OCI-LY1 (cell line): ENCODE data around the gene MCC.

ENCODE experiments used
- H2AFZ ChIP-seq: fragments of 200-600 bp; sonication (generic), shearing (Covaris generic); 2 replicates; pipeline ENCODE4 v1.6.0; 2014; ENCODE audit warnings: antibody characterized with exemption, mild to moderate bottlenecking, low read length
- H3F3A ChIP-seq: fragments of 200-600 bp; sonication (generic), shearing (Covaris generic); 2 replicates; pipeline ENCODE4 v1.6.0; 2014; ENCODE audit warnings: mild to moderate bottlenecking, antibody characterized with exemption, low read length, moderate library complexity; ENCODE audit not compliant: insufficient read depth
- H3K27ac ChIP-seq: fragments of 200-600 bp; sonication (generic); 2 replicates; pipeline ENCODE4 v1.5.1; 2014; ENCODE audit warnings: low read length, mixed run types, mild to moderate bottlenecking, low read depth; ENCODE audit not compliant: poor library complexity, severe bottlenecking
- H3K27me3 ChIP-seq: fragments of 200-600 bp; sonication (generic); 2 replicates; pipeline ENCODE4 v1.6.0; 2014; ENCODE audit warnings: antibody characterized with exemption, mild to moderate bottlenecking, low read length, moderate library complexity; ENCODE audit not compliant: insufficient read depth
- H3K36me3 ChIP-seq: fragments of 200-600 bp; sonication (generic); 2 replicates; pipeline ENCODE4 v1.6.1; 2014; ENCODE audit warnings: mild to moderate bottlenecking, antibody characterized with exemption, low read length, moderate library complexity, mixed read lengths; ENCODE audit not compliant: insufficient read depth
- H3K4me1 ChIP-seq: fragments of 200-600 bp; sonication (generic); 2 replicates; pipeline ENCODE4 v1.5.1; 2014; ENCODE audit warnings: mild to moderate bottlenecking, low read length, moderate library complexity; ENCODE audit not compliant: insufficient read depth, severe bottlenecking
- H3K4me2 ChIP-seq: fragments of 200-600 bp; sonication (generic), shearing (Covaris generic); 2 replicates; pipeline ENCODE4 v1.6.1; 2014; ENCODE audit warnings: low read length
- H3K4me3 ChIP-seq: fragments of 200-600 bp; sonication (generic); 2 replicates; pipeline ENCODE4 v1.5.1; 2014; ENCODE audit warnings: low read length, low read depth, mild to moderate bottlenecking, mixed read lengths; ENCODE audit not compliant: poor library complexity, severe bottlenecking
- H3K79me2 ChIP-seq: fragments of 200-600 bp; shearing (Covaris generic); 2 replicates; pipeline ENCODE4 v1.6.1; 2016; ENCODE audit warnings: mixed run types, low read length, mixed read lengths; ENCODE audit not compliant: insufficient read depth
- H3K9ac ChIP-seq: fragments of 200-600 bp; sonication (generic), shearing (Covaris generic); 2 replicates; pipeline ENCODE4 v1.6.1; 2014; ENCODE audit warnings: mild to moderate bottlenecking, low read length, mixed read lengths
- H3K9me2 ChIP-seq: fragments of 200-600 bp; sonication (generic), shearing (Covaris generic); 2 replicates; pipeline ENCODE4 v1.6.1; 2014; ENCODE audit warnings: low read depth, mild to moderate bottlenecking, low read length, mixed read lengths
- H3K9me3 ChIP-seq: fragments of 200-600 bp; shearing (Covaris generic); 2 replicates; pipeline ENCODE4 v1.6.1; 2014; ENCODE audit warnings: low read length, mixed read lengths
- H4K20me1 ChIP-seq: fragments of 200-600 bp; sonication (generic), shearing (Covaris generic); 2 replicates; pipeline ENCODE4 v1.6.0; 2016; ENCODE audit warnings: mild to moderate bottlenecking, low read length; ENCODE audit not compliant: insufficient read depth
- EZH2 ChIP-seq: fragments of 200-600 bp; sonication (generic), shearing (Covaris generic); IDR thresholded peaks from 2 replicates; pipeline ENCODE4 v1.8.0; 2017; ENCODE audit warnings: borderline replicate concordance, mixed run types, mild to moderate bottlenecking, antibody characterized with exemption, low read length, moderate library complexity, mixed read lengths
- TF ChIP-seq, protein P1 (sequence below): fragments of 200-600 bp; sonication (generic), shearing (Covaris generic); IDR thresholded peaks from 2 replicates; pipeline ENCODE4 v1.5.1; 2017; ENCODE audit warnings: mild to moderate bottlenecking, antibody characterized with exemption, low read length, moderate library complexity, mixed read lengths

The MCC gene

GRCh38 chr5:113035096-113035495, 453.2 kb downstream of the MCC start:
- H3K4me2 ChIP-seq: no peak overlapping the region
- no peaks in the 10 kb centered on the region for H4K20me1 ChIP-seq
- no peak for TF ChIP-seq EZH2
- TF ChIP-seq, protein P1, sequence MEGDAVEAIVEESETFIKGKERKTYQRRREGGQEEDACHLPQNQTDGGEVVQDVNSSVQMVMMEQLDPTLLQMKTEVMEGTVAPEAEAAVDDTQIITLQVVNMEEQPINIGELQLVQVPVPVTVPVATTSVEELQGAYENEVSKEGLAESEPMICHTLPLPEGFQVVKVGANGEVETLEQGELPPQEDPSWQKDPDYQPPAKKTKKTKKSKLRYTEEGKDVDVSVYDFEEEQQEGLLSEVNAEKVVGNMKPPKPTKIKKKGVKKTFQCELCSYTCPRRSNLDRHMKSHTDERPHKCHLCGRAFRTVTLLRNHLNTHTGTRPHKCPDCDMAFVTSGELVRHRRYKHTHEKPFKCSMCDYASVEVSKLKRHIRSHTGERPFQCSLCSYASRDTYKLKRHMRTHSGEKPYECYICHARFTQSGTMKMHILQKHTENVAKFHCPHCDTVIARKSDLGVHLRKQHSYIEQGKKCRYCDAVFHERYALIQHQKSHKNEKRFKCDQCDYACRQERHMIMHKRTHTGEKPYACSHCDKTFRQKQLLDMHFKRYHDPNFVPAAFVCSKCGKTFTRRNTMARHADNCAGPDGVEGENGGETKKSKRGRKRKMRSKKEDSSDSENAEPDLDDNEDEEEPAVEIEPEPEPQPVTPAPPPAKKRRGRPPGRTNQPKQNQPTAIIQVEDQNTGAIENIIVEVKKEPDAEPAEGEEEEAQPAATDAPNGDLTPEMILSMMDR: no peak
- H3K4me3 ChIP-seq: no peak overlapping the region
- no peaks in the 10 kb centered on the region for H3F3A ChIP-seq
- no peaks in the 10 kb centered on the region for H3K9me2 ChIP-seq
- no peak overlapping the region for H3K27ac ChIP-seq
- H2AFZ ChIP-seq: no peak overlapping the region
- H3K9ac ChIP-seq: no peak overlapping the region
- no peaks in the 10 kb centered on the region for H3K4me1 ChIP-seq
- no peaks in the 10 kb centered on the region for H3K79me2 ChIP-seq
- no peaks in the 10 kb centered on the region for H3K27me3 ChIP-seq
- H3K36me3 ChIP-seq: no peaks in the 10 kb centered on the region
- H3K9me3 ChIP-seq: no peaks in the 10 kb centered on the region

DNA sequence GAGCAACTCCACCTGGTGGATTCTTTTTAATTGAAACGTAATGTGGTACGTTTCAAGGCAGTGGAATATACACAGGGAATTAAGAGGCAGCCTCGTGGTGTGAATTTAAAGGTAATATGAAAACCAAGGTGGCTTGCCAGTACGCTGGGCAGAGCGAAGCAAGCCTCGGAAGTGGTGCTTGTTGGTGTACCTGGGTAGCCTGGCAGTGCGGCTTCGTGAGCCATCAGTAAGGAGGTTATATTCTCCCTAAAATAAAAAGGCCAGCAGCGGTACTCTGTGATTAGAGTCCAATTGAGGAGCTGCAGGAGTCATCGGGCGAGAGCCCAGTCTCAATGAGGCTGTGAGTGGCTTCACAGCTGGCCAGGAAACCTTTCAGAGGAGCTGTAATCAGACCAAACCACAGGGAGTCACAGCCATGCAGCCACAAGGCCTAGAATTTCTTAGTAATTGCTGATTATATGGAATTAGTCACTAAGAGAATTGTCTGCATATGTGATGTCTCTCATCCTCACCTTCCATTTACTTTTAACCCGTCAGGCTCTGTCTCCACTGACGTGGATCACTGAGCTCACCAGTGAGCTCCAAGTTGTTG, 454.0 kb downstream of the MCC start:
- no peaks in the 10 kb centered on the region for H3K36me3 ChIP-seq
- H3K9ac ChIP-seq: no peak overlapping the region
- H3K79me2 ChIP-seq: no peaks in the 10 kb centered on the region
- no peak overlapping the region for H3K4me2 ChIP-seq
- H3K4me3 ChIP-seq: no peak overlapping the region
- TF ChIP-seq EZH2: no peak
- TF ChIP-seq, protein P1: no peak
- H3K9me2 ChIP-seq: no peaks in the 10 kb centered on the region
- H4K20me1 ChIP-seq: no peaks in the 10 kb centered on the region
- no peak overlapping the region for H3K27ac ChIP-seq
- no peaks in the 10 kb centered on the region for H3K27me3 ChIP-seq
- H3K4me1 ChIP-seq: no peaks in the 10 kb centered on the region
- no peaks in the 10 kb centered on the region for H3K9me3 ChIP-seq
- no peaks in the 10 kb centered on the region for H3F3A ChIP-seq
- H2AFZ ChIP-seq: no peak overlapping the region

- no peaks in the 10 kb centered on the region for H3K4me1 ChIP-seq
- H2AFZ ChIP-seq: no peak overlapping the region
- H3K4me2 ChIP-seq: no peak overlapping the region
- peaks cover 10% of the 10 kb centered on the region; the same call in 1 of the 2 replicates for H3K36me3 ChIP-seq
- H3K27ac ChIP-seq: no peak overlapping the region
- no peaks in the 10 kb centered on the region for H3K9me3 ChIP-seq
- TF ChIP-seq, protein P1: no peak
- TF ChIP-seq EZH2: no peak
- no peaks in the 10 kb centered on the region for H3K27me3 ChIP-seq
- H3K9ac ChIP-seq: no peak overlapping the region
- no peak overlapping the region for H3K4me3 ChIP-seq
- H3K9me2 ChIP-seq: no peaks in the 10 kb centered on the region
- H3K79me2 ChIP-seq: no peaks in the 10 kb centered on the region
- no peaks in the 10 kb centered on the region for H4K20me1 ChIP-seq
- H3F3A ChIP-seq: no peaks in the 10 kb centered on the region
These were observed 456.7 kb downstream of the MCC start for GRCh38 chr5:113031557-113031956.
